HG03442 (cell line): Measurements from ENCODE around the gene OGDH.

Experiments
- ATAC-seq: cut with Tn5 transposase; IDR thresholded peaks from one replicate; pipeline ENCODE4 v1.9.1; 2021; ENCODE audit warnings: mild to moderate bottlenecking, moderate library complexity; ENCODE audit not compliant: unreplicated experiment

The OGDH gene

DNA sequence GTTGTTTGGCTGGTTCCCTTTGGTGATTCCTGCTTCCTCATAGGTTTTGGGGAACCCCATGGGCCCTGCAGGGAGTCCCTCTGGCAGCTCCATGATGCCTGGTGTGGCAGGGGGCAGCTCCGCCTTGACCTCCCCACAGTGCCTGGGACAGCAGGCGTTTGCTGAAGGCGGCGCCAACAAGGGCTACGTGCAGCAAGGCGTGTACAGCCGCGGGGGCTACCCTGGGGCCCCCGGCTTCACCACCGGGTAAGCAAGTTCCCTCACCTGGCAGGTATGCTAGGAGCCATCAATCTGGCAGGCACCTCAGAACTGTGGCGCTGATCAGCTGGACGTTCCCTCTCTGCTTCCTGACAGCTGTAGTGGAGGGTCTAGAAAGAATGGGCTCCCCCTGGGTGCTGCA is 150.5 kb downstream of the OGDH start:
- ATAC-seq = no peak

DNA sequence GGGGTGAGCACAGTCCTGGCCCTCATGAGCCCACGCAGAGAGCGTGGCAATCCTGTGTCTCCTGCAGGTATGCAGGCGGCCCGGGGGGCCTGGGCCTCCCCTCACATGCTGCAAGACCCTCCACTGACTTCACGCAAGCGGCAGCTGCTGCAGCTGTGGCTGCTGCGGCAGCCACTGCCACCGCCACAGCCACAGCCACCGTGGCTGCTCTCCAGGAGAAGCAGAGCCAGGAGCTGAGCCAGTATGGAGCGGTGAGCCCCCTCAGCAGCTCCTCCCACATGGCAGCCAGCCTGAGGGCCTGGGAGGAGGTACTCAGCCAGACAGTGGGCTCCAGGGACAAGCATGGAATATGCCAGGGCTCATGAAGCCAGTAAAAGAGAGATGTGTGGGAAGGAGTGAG is 150.9 kb downstream of the OGDH start:
- ATAC-seq = no peak

- no peak for ATAC-seq
These were observed 151.3 kb downstream of the OGDH start for GRCh38 chr7:44757739-44758138.
